HepG2 (cell line): ENCODE measurements around the gene CPPED1. TPM values are rescaled to one million over a fixed set of nuclear protein-coding genes. Genes with fewer than 3 reads are reported as not detected.

Experiments
- ATAC-seq: fragments of 200-7000 bp; cut with Tn5 transposase; 3 replicates; pipeline ENCODE4 v1.9.1; 2020; ENCODE audit warnings: mild to moderate bottlenecking, moderate library complexity
- BruUV-seq: library from RNA; stranded (reverse); fragments of 400-500 nt; replicated peaks from 2 replicates; lab custom pipeline; 2021; lab: Mats Ljungman, UMichigan
- CTCF ChIA-PET: fragments of 300-600 bp; formaldehyde crosslinking; extraction: SDS; loops from one replicate; lab custom pipeline; 2021; ENCODE audit warnings: low total read pairs, inconsistent platforms, low intra/inter-chr PET ratio; lab: Yijun Ruan, JAX
- POLR2A ChIA-PET: fragments of 350-600 bp; sonication (Branson Sonifier 250); formaldehyde crosslinking; loops from one replicate; lab custom pipeline; 2020; ENCODE audit warnings: antibody characterized with exemption, inconsistent platforms; lab: Yijun Ruan, JAX
- DNase-seq: peaks from one replicate; pipeline ENCODE4 v3.0.0-alpha.2; 2015; ENCODE audit warnings: low spot score
- FAIRE-seq: peaks from 3 replicates; lab custom pipeline; 2011; peaks lifted over from hg19 to GRCh38; lab: Jason Lieb, UNC
- H2AFZ ChIP-seq: one replicate; pipeline ENCODE4 v1.6.1; 2011; ENCODE audit warnings: low read length, inconsistent platforms
- H3K27ac ChIP-seq: fragments of 300-600 bp; 3 replicates; pipeline ENCODE4 v1.8.0; 2011; ENCODE audit warnings: mixed run types, mild to moderate bottlenecking, mixed read lengths, low read length, inconsistent platforms; ENCODE audit not compliant: insufficient read depth; ENCODE audit errors: extremely low read length
- H3K27me3 ChIP-seq, 2 experiments: fragments of 200-600 bp in 1 of 2; 2 replicates in 1 of 2; 3 replicates in 1 of 2; pipeline versions ENCODE4 v1.6.0 to v1.8.0; 2011; ENCODE audit warnings: low read length in 2 of 2, mild to moderate bottlenecking in 2 of 2, moderate library complexity in 2 of 2, inconsistent platforms in 1 of 2; ENCODE audit not compliant: insufficient read depth in 2 of 2, control insufficient read depth in 1 of 2
- H3K36me3 ChIP-seq, 2 experiments: fragments of 200-600 bp in 1 of 2; replicated peaks in 1 of 2; 2 replicates in 1 of 2; 3 replicates in 1 of 2; pipeline versions ENCODE4 v1.5.1 to v1.8.0; 2011; ENCODE audit warnings: low read length in 2 of 2, inconsistent platforms in 1 of 2; ENCODE audit not compliant: insufficient read depth in 2 of 2, control insufficient read depth in 1 of 2
- H3K4me1 ChIP-seq: 2 replicates; pipeline ENCODE4 v1.5.1; 2012; ENCODE audit warnings: low read length, inconsistent platforms; ENCODE audit not compliant: insufficient read depth
- H3K4me2 ChIP-seq: 2 replicates; pipeline ENCODE4 v1.6.0; 2011; ENCODE audit warnings: low read depth, low read length, inconsistent platforms
- H3K4me3 ChIP-seq, 3 experiments: fragments of 200-600 bp in 1 of 3; sonication (generic), shearing (Covaris generic) in 1 of 3; replicated peaks in 1 of 3; 2 replicates each; pipeline ENCODE4 v1.5.1; 2011 to 2016; ENCODE audit warnings: low read length in 3 of 3, inconsistent platforms in 2 of 3, low read depth in 2 of 3, mild to moderate bottlenecking in 2 of 3, control low read depth in 1 of 3, mixed read lengths in 1 of 3; ENCODE audit not compliant: insufficient read depth in 1 of 3
- H3K79me2 ChIP-seq: one replicate; pipeline ENCODE4 v1.6.1; 2011; ENCODE audit warnings: low read length, inconsistent platforms; ENCODE audit not compliant: insufficient read depth
- H3K9ac ChIP-seq: 2 replicates; pipeline ENCODE4 v1.6.0; 2011; ENCODE audit warnings: mild to moderate bottlenecking, low read depth, low read length, inconsistent platforms; ENCODE audit not compliant: insufficient read depth
- H3K9me3 ChIP-seq: 2 replicates; pipeline ENCODE4 v1.5.1; 2012; ENCODE audit warnings: mild to moderate bottlenecking, low read length
- H4K20me1 ChIP-seq: 2 replicates; pipeline ENCODE4 v1.6.0; 2011; ENCODE audit warnings: inconsistent platforms, mild to moderate bottlenecking, low read length, moderate library complexity; ENCODE audit not compliant: insufficient read depth
- ARNT2 ChIP-seq: sonication (generic); formaldehyde crosslinking; IDR thresholded peaks from 2 replicates; pipeline ENCODE4 v1.8.0; 2022; ENCODE audit warnings: mild to moderate bottlenecking, low read depth, missing genetic modification reagents, moderate library complexity
- FOXK1 ChIP-seq: sonication (generic); formaldehyde crosslinking; IDR thresholded peaks from 2 replicates; pipeline ENCODE4 v1.4.0; 2020; ENCODE audit warnings: low read depth, missing genetic modification reagents, borderline replicate concordance
- GATAD2A ChIP-seq: IDR thresholded peaks from 2 replicates; pipeline ENCODE4 v1.6.1; 2016
- ZNF546 ChIP-seq: sonication (generic); formaldehyde crosslinking; conservative IDR thresholded peaks from 2 replicates; pipeline ENCODE4 v1.8.1; 2023; ENCODE audit warnings: mild to moderate bottlenecking, missing genetic modification reagents
- ZNF598 ChIP-seq: sonication (generic); formaldehyde crosslinking; IDR thresholded peaks from 2 replicates; pipeline ENCODE4 v1.5.1; 2020; ENCODE audit warnings: mild to moderate bottlenecking, missing genetic modification reagents, borderline replicate concordance
- ZNF672 ChIP-seq: sonication (generic); formaldehyde crosslinking; IDR thresholded peaks from 2 replicates; pipeline ENCODE4 v1.8.1; 2022; ENCODE audit warnings: missing genetic modification reagents
- WGBS: methylation state at CpG from one replicate; pipeline ENCODE4 v1.1.6; 2017; ENCODE audit warnings: low lambda C conversion rate; 5-methylcytosine and 5-hydroxymethylcytosine counted together
- in situ Hi-C: cut with HindIII; loops from 2 replicates; pipeline ENCODE4 v1.10.0; 2017; ENCODE audit warnings: low pct_unique_long_range_greater_than_20kb; ENCODE audit not compliant: extremely low pct_ligation_motif_present
- intact Hi-C: fragments of 100-400 bp; cut with micrococcal nuclease; formaldehyde crosslinking; loops from one replicate; pipeline ENCODE4 v1.10.0; 2022; ENCODE audit not compliant: unreplicated experiment
- polyA plus RNA-seq, 8 experiments: library from polyadenylated mRNA; depleted of rRNA in 3 of 8; stranded (reverse) in 7 of 8; unstranded in 1 of 8; fragments of >200 nt; fragmentation: Illumina TruSeq in 4 of 8; extraction: Trizol in 4 of 8; gene quantifications; 2 replicates each; pipeline versions ENCODE4 v1.2.1 to v1.2.3, GENCODE V29; 2011 to 2016; ENCODE audit warnings: low read depth in 4 of 8, missing spikeins in 1 of 8, mixed read lengths in 1 of 8; ENCODE audit not compliant: insufficient read depth in 1 of 8
- total RNA-seq, 5 experiments: library from RNA; depleted of rRNA; stranded (reverse); fragments of >200 nt; fragmentation: Illumina TruSeq; extraction: Trizol; gene quantifications; 2 replicates each; pipeline ENCODE4 v1.2.3, GENCODE V29; 2016; ENCODE audit warnings: low read depth in 1 of 5
- TF ChIP-seq, protein P1 (sequence below): sonication (generic); formaldehyde crosslinking; IDR thresholded peaks from 2 replicates; pipeline ENCODE4 v1.8.0; 2022; ENCODE audit warnings: mild to moderate bottlenecking, missing genetic modification reagents, moderate library complexity
- TF ChIP-seq, protein P2 (sequence below): sonication (generic); formaldehyde crosslinking; IDR thresholded peaks from 2 replicates; pipeline ENCODE4 v1.4.0; 2020; ENCODE audit warnings: mild to moderate bottlenecking, missing genetic modification reagents
- TF ChIP-seq, protein P3 (sequence below): sonication (generic); formaldehyde crosslinking; IDR thresholded peaks from 2 replicates; pipeline ENCODE4 v1.4.0; 2020; ENCODE audit warnings: missing genetic modification reagents, borderline replicate concordance
- TF ChIP-seq, protein P4 (sequence below): sonication (generic); formaldehyde crosslinking; conservative IDR thresholded peaks from 2 replicates; pipeline ENCODE4 v1.4.0; 2020; ENCODE audit warnings: missing genetic modification reagents

CPPED1 gene
- total and polyA plus RNA-seq, 2 of the 13 experiments (the other 11 are each of a cell fraction or from before 2014, with no cell fraction given): 66.6 to 71.3 TPM

DNA sequence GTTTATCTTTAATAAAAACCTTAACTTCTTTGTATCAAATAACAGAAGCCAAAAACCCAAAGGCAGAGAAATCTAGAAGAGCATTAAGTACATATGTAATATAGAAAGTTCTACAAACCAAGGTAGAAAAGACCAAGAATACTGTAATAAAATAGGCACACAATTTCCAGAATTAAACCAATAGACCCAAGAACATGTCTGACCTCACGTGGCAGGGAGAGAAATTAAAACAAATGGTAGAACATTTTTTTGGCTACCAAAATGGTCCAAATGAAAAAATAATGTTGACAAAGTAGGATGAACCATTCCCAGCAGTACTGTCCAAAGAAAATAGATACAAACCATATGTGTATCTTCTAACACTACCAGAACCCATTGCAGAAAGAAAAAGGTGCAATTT is 183.5 kb downstream of the CPPED1 start:
- intact Hi-C loops: no loop called here

More for the DNA sequence above, 183.5 kb downstream of the CPPED1 start:
- H3K36me3 ChIP-seq: no peaks in the 10 kb centered on the region
- in situ Hi-C loops: no loop called here
- FAIRE-seq (no peak), DNase-seq (no peak), ATAC-seq (no peak)
- no peak overlapping the region for H3K9ac ChIP-seq
- ChIA-PET CTCF (no interaction called here), POLR2A (interaction anchor here (2.6 kb wide), 1 partner anchor 24 kb away, joined by 7 read pairs; no protein-coding TSS in a partner anchor)
- no peaks in the 10 kb centered on the region for H3K27me3 ChIP-seq
- H2AFZ ChIP-seq: no peak overlapping the region
- no peaks in the 10 kb centered on the region for H3K79me2 ChIP-seq
- H3K4me2 ChIP-seq: no peak overlapping the region
- TF ChIP-seq, protein P1, sequence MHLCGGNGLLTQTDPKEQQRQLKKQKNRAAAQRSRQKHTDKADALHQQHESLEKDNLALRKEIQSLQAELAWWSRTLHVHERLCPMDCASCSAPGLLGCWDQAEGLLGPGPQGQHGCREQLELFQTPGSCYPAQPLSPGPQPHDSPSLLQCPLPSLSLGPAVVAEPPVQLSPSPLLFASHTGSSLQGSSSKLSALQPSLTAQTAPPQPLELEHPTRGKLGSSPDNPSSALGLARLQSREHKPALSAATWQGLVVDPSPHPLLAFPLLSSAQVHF (CRISPR knock-in tag): no peak
- TF ChIP-seq, protein P2, sequence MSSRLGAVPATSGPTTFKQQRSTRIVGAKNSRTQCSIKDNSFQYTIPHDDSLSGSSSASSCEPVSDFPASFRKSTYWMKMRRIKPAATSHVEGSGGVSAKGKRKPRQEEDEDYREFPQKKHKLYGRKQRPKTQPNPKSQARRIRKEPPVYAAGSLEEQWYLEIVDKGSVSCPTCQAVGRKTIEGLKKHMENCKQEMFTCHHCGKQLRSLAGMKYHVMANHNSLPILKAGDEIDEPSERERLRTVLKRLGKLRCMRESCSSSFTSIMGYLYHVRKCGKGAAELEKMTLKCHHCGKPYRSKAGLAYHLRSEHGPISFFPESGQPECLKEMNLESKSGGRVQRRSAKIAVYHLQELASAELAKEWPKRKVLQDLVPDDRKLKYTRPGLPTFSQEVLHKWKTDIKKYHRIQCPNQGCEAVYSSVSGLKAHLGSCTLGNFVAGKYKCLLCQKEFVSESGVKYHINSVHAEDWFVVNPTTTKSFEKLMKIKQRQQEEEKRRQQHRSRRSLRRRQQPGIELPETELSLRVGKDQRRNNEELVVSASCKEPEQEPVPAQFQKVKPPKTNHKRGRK: no peak
- TF ChIP-seq GATAD2A (CRISPR knock-in tag) (no peak), ZNF672 (CRISPR knock-in tag) (no peak), ZNF546 (CRISPR knock-in tag) (no peak), ZNF598 (CRISPR knock-in tag) (no peak), ARNT2 (CRISPR knock-in tag) (no peak), FOXK1 (CRISPR knock-in tag) (no peak)
- TF ChIP-seq, protein P3, sequence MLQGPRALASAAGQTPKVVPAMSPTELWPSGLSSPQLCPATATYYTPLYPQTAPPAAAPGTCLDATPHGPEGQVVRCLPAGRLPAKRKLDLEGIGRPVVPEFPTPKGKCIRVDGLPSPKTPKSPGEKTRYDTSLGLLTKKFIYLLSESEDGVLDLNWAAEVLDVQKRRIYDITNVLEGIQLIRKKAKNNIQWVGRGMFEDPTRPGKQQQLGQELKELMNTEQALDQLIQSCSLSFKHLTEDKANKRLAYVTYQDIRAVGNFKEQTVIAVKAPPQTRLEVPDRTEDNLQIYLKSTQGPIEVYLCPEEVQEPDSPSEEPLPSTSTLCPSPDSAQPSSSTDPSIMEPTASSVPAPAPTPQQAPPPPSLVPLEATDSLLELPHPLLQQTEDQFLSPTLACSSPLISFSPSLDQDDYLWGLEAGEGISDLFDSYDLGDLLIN (CRISPR knock-in tag): no peak
- TF ChIP-seq, protein P4, sequence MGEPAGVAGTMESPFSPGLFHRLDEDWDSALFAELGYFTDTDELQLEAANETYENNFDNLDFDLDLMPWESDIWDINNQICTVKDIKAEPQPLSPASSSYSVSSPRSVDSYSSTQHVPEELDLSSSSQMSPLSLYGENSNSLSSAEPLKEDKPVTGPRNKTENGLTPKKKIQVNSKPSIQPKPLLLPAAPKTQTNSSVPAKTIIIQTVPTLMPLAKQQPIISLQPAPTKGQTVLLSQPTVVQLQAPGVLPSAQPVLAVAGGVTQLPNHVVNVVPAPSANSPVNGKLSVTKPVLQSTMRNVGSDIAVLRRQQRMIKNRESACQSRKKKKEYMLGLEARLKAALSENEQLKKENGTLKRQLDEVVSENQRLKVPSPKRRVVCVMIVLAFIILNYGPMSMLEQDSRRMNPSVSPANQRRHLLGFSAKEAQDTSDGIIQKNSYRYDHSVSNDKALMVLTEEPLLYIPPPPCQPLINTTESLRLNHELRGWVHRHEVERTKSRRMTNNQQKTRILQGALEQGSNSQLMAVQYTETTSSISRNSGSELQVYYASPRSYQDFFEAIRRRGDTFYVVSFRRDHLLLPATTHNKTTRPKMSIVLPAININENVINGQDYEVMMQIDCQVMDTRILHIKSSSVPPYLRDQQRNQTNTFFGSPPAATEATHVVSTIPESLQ (CRISPR knock-in tag): no peak
- H3K4me3 ChIP-seq: no peak overlapping the region
- WGBS: 96% methylated on average over 1 of the region's 1 CpG
- no TSS peak for BruUV-seq
- no peaks in the 10 kb centered on the region for H4K20me1 ChIP-seq
- H3K27ac ChIP-seq: no peak overlapping the region
- H3K4me1 ChIP-seq: peaks cover 42% of the 10 kb centered on the region
- no peaks in the 10 kb centered on the region for H3K9me3 ChIP-seq
